Neural cell (in vitro differentiated cells): ENCODE measurements around the gene TACR2. TPM values are rescaled to one million over a fixed set of nuclear protein-coding genes. Genes with fewer than 3 reads are reported as not detected.

ENCODE experiments used
- H2AFZ ChIP-seq: fragments of 200-600, 300-800 bp; sonication (generic), shearing (Covaris generic); 2 replicates; pipeline ENCODE4 v1.6.0; 2014; ENCODE audit warnings: low read depth, mild to moderate bottlenecking, antibody characterized with exemption, low read length, moderate library complexity
- H3F3A ChIP-seq: fragments of 200-600 bp; shearing (Covaris generic); 2 replicates; pipeline ENCODE4 v1.6.1; 2016; ENCODE audit warnings: mild to moderate bottlenecking, moderate library complexity, mixed read lengths, antibody characterized with exemption, low read length; ENCODE audit not compliant: insufficient read depth, poor library complexity, severe bottlenecking
- H3K27ac ChIP-seq: fragments of 200-600, 300-800 bp; sonication (generic), shearing (Covaris generic); 2 replicates; pipeline ENCODE4 v1.5.1; 2014; ENCODE audit warnings: mild to moderate bottlenecking, low read length, moderate library complexity
- H3K27me3 ChIP-seq: fragments of 300-800, 200-600 bp; sonication (generic), shearing (Covaris generic); 2 replicates; pipeline ENCODE4 v1.6.0; 2014; ENCODE audit warnings: mild to moderate bottlenecking, low read depth, low read length, moderate library complexity; ENCODE audit not compliant: insufficient read depth
- H3K36me3 ChIP-seq: fragments of 300-800, 200-600 bp; sonication (generic), shearing (Covaris generic); 2 replicates; pipeline ENCODE4 v1.5.1; 2014; ENCODE audit warnings: mild to moderate bottlenecking, antibody characterized with exemption, low read length, moderate library complexity; ENCODE audit not compliant: insufficient read depth
- H3K4me2 ChIP-seq: fragments of 300-800, 200-600 bp; sonication (generic), shearing (Covaris generic); 2 replicates; pipeline ENCODE4 v1.6.0; 2014; ENCODE audit warnings: mild to moderate bottlenecking, low read length
- H3K4me3 ChIP-seq: fragments of 300-800, 200-600 bp; sonication (generic), shearing (Covaris generic); 2 replicates; pipeline ENCODE4 v1.5.1; 2014; ENCODE audit warnings: mild to moderate bottlenecking, low read length, moderate library complexity
- H3K79me2 ChIP-seq: fragments of 200-600 bp; shearing (Covaris generic); replicated peaks from 2 replicates; pipeline ENCODE4 v1.6.0; 2014; ENCODE audit warnings: mild to moderate bottlenecking, low read length, moderate library complexity; ENCODE audit not compliant: insufficient read depth
- H3K9ac ChIP-seq: fragments of 300-800, 200-600 bp; sonication (generic), shearing (Covaris generic); 2 replicates; pipeline ENCODE4 v1.6.1; 2016; ENCODE audit warnings: mild to moderate bottlenecking, low read length, mixed read lengths
- H3K9me2 ChIP-seq: fragments of 200-600 bp; shearing (Covaris generic); 2 replicates; pipeline ENCODE4 v1.6.1; 2016; ENCODE audit warnings: mild to moderate bottlenecking, low read length, mixed read lengths; ENCODE audit not compliant: insufficient read depth
- H3K9me3 ChIP-seq: fragments of 200-600, 300-800 bp; sonication (generic), shearing (Covaris generic); 2 replicates; pipeline ENCODE4 v1.6.1; 2016; ENCODE audit warnings: mild to moderate bottlenecking, mixed run types, low read length, moderate library complexity, mixed read lengths
- H4K20me1 ChIP-seq: fragments of 200-600 bp; shearing (Covaris generic); 2 replicates; pipeline ENCODE4 v1.6.1; 2016; ENCODE audit warnings: mild to moderate bottlenecking, mixed run types; ENCODE audit not compliant: insufficient read depth
- EP300 ChIP-seq: fragments of 450-650 bp; conservative IDR thresholded peaks from 2 replicates; pipeline ENCODE4 v1.6.1; 2014; ENCODE audit warnings: antibody characterized with exemption, mild to moderate bottlenecking, moderate library complexity; ENCODE audit not compliant: poor library complexity, severe bottlenecking
- EZH2 ChIP-seq: fragments of 200-600, 300-800 bp; shearing (Covaris generic), sonication (generic); IDR thresholded peaks from 2 replicates; pipeline ENCODE4 v1.6.1; 2014; ENCODE audit warnings: antibody characterized with exemption, low read length, borderline replicate concordance, mild to moderate bottlenecking; ENCODE audit not compliant: insufficient read depth, poor library complexity, severe bottlenecking
- MXI1 ChIP-seq: fragments of 450-650 bp; conservative IDR thresholded peaks from 2 replicates; pipeline ENCODE4 v1.6.1; 2014; ENCODE audit warnings: antibody characterized with exemption, mild to moderate bottlenecking; ENCODE audit not compliant: poor library complexity, severe bottlenecking
- POLR2AphosphoS5 ChIP-seq: IDR thresholded peaks from 2 replicates; pipeline ENCODE4 v1.6.1; 2012
- RAD21 ChIP-seq: fragments of 450-650 bp; conservative IDR thresholded peaks from 2 replicates; pipeline ENCODE4 v1.6.1; 2014; ENCODE audit warnings: antibody characterized with exemption, mild to moderate bottlenecking, moderate library complexity
- REST ChIP-seq: IDR thresholded peaks from 2 replicates; pipeline ENCODE4 v1.6.1; 2012; ENCODE audit warnings: borderline replicate concordance
- SMC3 ChIP-seq: fragments of 450-650 bp; conservative IDR thresholded peaks from 2 replicates; pipeline ENCODE4 v1.6.1; 2014; ENCODE audit warnings: antibody characterized with exemption, mild to moderate bottlenecking, moderate library complexity; ENCODE audit not compliant: poor library complexity
- TAF1 ChIP-seq: IDR thresholded peaks from 2 replicates; pipeline ENCODE4 v1.6.1; 2012; ENCODE audit warnings: low read depth
- polyA plus RNA-seq: library from polyadenylated mRNA; depleted of rRNA; stranded (reverse); fragments of >200 nt; gene quantifications from 2 replicates; pipeline ENCODE4 v1.2.3, GENCODE V29; 2014
- TF ChIP-seq, protein P1 (sequence below): fragments of 450-650 bp; IDR thresholded peaks from 2 replicates; pipeline ENCODE4 v1.5.1; 2014; ENCODE audit warnings: antibody characterized with exemption, mild to moderate bottlenecking, moderate library complexity; ENCODE audit not compliant: poor library complexity, severe bottlenecking

The TACR2 gene
- polyA plus RNA-seq, 1 donor from 2014 or later: not detected

GRCh38 chr10:69435966-69436520, 19.3 kb upstream of the TACR2 start:
- Histone ChIP-seq H3K36me3 (no peaks in the 10 kb centered on the region), H3K4me2 (no peak overlapping the region), H3K27me3 (no peaks in the 10 kb centered on the region), H3K9ac (no peak overlapping the region), H3K79me2 (no peaks in the 10 kb centered on the region), H3F3A (no peaks in the 10 kb centered on the region), H3K4me3 (no peak overlapping the region), H3K9me2 (no peaks in the 10 kb centered on the region), H4K20me1 (no peaks in the 10 kb centered on the region), H2AFZ (no peak overlapping the region), H3K27ac (no peak overlapping the region), H3K9me3 (no peaks in the 10 kb centered on the region)
- TF ChIP-seq EP300: no peak
- TF ChIP-seq MXI1: no peak
- no peak for TF ChIP-seq REST
- no peak for TF ChIP-seq SMC3
- TF ChIP-seq, protein P1, sequence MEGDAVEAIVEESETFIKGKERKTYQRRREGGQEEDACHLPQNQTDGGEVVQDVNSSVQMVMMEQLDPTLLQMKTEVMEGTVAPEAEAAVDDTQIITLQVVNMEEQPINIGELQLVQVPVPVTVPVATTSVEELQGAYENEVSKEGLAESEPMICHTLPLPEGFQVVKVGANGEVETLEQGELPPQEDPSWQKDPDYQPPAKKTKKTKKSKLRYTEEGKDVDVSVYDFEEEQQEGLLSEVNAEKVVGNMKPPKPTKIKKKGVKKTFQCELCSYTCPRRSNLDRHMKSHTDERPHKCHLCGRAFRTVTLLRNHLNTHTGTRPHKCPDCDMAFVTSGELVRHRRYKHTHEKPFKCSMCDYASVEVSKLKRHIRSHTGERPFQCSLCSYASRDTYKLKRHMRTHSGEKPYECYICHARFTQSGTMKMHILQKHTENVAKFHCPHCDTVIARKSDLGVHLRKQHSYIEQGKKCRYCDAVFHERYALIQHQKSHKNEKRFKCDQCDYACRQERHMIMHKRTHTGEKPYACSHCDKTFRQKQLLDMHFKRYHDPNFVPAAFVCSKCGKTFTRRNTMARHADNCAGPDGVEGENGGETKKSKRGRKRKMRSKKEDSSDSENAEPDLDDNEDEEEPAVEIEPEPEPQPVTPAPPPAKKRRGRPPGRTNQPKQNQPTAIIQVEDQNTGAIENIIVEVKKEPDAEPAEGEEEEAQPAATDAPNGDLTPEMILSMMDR: no peak
- no peak for TF ChIP-seq EZH2
- TF ChIP-seq POLR2AphosphoS5: no peak
- no peak for TF ChIP-seq TAF1
- TF ChIP-seq RAD21: no peak

- Histone ChIP-seq H2AFZ (no peak overlapping the region), H3K79me2 (no peaks in the 10 kb centered on the region), H3K36me3 (no peaks in the 10 kb centered on the region), H3F3A (no peaks in the 10 kb centered on the region), H3K9me3 (no peaks in the 10 kb centered on the region), H3K9me2 (no peaks in the 10 kb centered on the region), H4K20me1 (no peaks in the 10 kb centered on the region), H3K27me3 (no peaks in the 10 kb centered on the region), H3K4me3 (no peak overlapping the region), H3K4me2 (no peak overlapping the region), H3K9ac (no peak overlapping the region), H3K27ac (no peak overlapping the region)
- TF ChIP-seq SMC3: no peak
- TF ChIP-seq POLR2AphosphoS5: no peak
- no peak for TF ChIP-seq TAF1
- TF ChIP-seq, protein P1: no peak
- no peak for TF ChIP-seq EZH2
- no peak for TF ChIP-seq MXI1
- no peak for TF ChIP-seq REST
- TF ChIP-seq EP300: no peak
- no peak for TF ChIP-seq RAD21
Observed at GRCh38 chr10:69434926-69435325, 18.2 kb upstream of the TACR2 start.
